Measurements from ENCODE around the gene ARL4D. TPM values are rescaled to one million over a fixed set of nuclear protein-coding genes. Genes with fewer than 3 reads are reported as not detected.

The ARL4D gene
- total RNA-seq, 1 experiment from 2014 or later = 19.9 TPM

DNA sequence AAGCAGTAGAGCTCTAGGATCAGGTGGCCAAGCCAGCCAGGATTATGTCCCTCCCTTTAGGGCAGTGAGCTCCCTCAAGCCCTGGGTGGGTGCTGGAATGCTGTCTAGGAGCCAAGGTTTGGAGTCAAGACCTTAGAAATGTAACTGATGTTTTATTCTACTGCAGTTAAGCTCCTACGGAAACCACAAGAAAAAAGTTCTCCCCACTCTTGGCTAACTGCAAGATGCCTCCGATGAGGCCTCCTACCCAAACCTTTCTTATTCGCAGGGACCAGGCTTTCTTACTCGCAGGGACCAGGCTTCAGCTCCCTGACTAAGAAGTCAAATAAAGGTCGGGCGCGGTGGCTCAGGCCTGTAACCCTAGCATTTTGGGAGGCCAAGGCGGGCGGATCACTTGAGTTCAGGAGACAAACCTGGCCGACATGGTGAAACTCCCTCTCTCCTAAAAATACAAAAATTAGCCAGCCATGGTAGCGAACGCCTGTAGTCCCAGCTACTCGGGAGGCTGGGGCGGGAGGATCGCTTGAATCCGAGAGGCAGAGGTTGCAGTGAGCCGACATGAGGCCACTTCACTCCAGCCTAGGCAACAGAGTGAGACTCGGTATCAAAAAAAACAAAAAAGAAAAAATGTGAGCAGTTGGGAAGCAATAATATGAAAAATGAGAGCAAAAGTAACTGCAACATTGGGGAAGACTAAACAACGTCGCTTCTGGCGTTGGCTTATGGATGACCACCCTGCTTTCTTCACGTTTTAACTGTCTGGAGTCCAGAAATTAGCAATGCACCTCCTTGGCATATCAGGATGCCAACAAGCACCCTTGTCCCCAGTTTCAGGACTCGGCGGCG lies 31.7 kb upstream of the ARL4D start:
- DNase-seq = no peak
- Mint-ChIP-seq H3K36me3 (ENCODE audit: insufficient read depth, unreplicated experiment) (peaks cover 47% of the 10 kb centered on the region), H3K27me3 (ENCODE audit: insufficient read depth, unreplicated experiment) (peaks cover 4% of the 10 kb centered on the region), H3K27ac (ENCODE audit: unreplicated experiment) (peak overlapping the region; percentile 100), H3K4me3 (ENCODE audit: unreplicated experiment) (peak overlapping the region; percentile 90), H3K9me3 (ENCODE audit: unreplicated experiment) (no peaks in the 10 kb centered on the region), H3K4me1 (ENCODE audit: low read depth, unreplicated experiment) (peaks cover 37% of the 10 kb centered on the region)
- intact Hi-C loops (cut with micrococcal nuclease; ENCODE audit: unreplicated experiment) = no loop called here
- BruUV-seq (replicated peaks) = TSS peak; percentile 91
- Histone ChIP-seq H3K9me3 (no peaks in the 10 kb centered on the region), H3K36me3 (ENCODE audit: control insufficient read depth, insufficient read depth, low read length) (no peaks in the 10 kb centered on the region), H3K4me3 (ENCODE audit: low read depth, low read length) (no peak overlapping the region), H3K4me1 (peaks cover 31% of the 10 kb centered on the region), H3K27me3 (replicated peaks; ENCODE audit: control insufficient read depth, insufficient read depth, low read length) (no peaks in the 10 kb centered on the region)
- TF ChIP-seq CTCF (IDR thresholded peaks at IDR 0.05; ENCODE audit: insufficient read depth in 1 of 2, low read depth in 1 of 2, low read length in 1 of 2, severe bottlenecking in 1 of 2, unreplicated experiment in 1 of 2) = no peak
- POLR2A ChIA-PET = interaction anchor here (0.5 to 3.3 kb wide), 35 partner anchors 10 to 944 kb away, joined by 3 to 224 read pairs (median 5); partner anchors contain the start of genes ARL4D, CAVIN1, DHX8 and RPL27
- CTCF ChIA-PET = interaction anchor here (0.5 to 4.3 kb wide), 7 partner anchors 27 to 307 kb away, joined by 3 to 39 read pairs (median 5); partner anchors contain the start of genes ARL4D and DHX8

DNA sequence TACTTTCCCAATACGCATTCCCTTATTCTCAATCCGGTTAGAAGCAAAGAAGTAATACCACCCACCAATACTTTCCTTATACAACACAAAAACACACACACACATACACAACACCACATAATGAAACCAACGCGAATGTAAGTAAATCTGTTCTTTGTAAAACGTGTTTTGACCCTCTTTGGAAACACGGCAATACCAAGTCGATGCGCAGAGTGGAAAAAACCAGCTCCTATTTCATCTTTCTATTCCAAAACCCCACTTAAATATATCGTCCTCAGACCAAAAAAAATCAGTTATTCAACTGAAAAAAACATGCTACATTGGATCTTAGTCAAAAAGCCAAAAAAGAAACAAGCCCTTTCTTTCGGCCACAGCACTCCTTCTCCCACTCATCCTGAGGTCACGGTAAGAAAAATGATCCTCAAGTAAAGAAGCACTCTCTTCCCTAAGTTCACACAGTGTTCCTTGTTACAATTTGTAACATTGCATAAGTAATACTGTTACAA lies 31.0 kb upstream of the ARL4D start:
- Mint-ChIP-seq H3K27me3 (ENCODE audit: insufficient read depth, unreplicated experiment) (peaks cover 4% of the 10 kb centered on the region), H3K9me3 (ENCODE audit: unreplicated experiment) (no peaks in the 10 kb centered on the region), H3K4me1 (ENCODE audit: low read depth, unreplicated experiment) (peaks cover 43% of the 10 kb centered on the region), H3K27ac (ENCODE audit: unreplicated experiment) (peak overlapping the region; percentile 100), H3K36me3 (ENCODE audit: insufficient read depth, unreplicated experiment) (peaks cover 43% of the 10 kb centered on the region), H3K4me3 (ENCODE audit: unreplicated experiment) (peak overlapping the region; percentile 90)
- POLR2A ChIA-PET = interaction anchor here (0.5 to 3.3 kb wide), 44 partner anchors 7 to 1567 kb away, joined by 3 to 224 read pairs (median 5); partner anchors contain the start of genes ARL4D, BRCA1, CAVIN1 and DHX8
- Histone ChIP-seq H3K4me1 (peaks cover 31% of the 10 kb centered on the region), H3K9me3 (no peaks in the 10 kb centered on the region), H3K4me3 (ENCODE audit: low read depth, low read length) (peak overlapping the region; percentile 15; the same call in 1 of the 2 replicates), H3K36me3 (ENCODE audit: control insufficient read depth, insufficient read depth, low read length) (no peaks in the 10 kb centered on the region), H3K27me3 (replicated peaks; ENCODE audit: control insufficient read depth, insufficient read depth, low read length) (no peaks in the 10 kb centered on the region)
- peak; percentile 79 to 80 for DNase-seq
- intact Hi-C loops (cut with micrococcal nuclease; ENCODE audit: unreplicated experiment) = loop anchor here (1.0 to 2.0 kb wide), 3 partner anchors 21 to 116 kb away; partner anchors contain the start of gene DHX8
- CTCF ChIA-PET = interaction anchor here (0.6 to 4.3 kb wide), 9 partner anchors 11 to 306 kb away, joined by 3 to 46 read pairs (median 3); partner anchors contain the start of genes ARL4D and DHX8
- BruUV-seq (replicated peaks) = no TSS peak
- TF ChIP-seq CTCF (IDR thresholded peaks at IDR 0.05; ENCODE audit: insufficient read depth in 1 of 2, low read depth in 1 of 2, low read length in 1 of 2, severe bottlenecking in 1 of 2, unreplicated experiment in 1 of 2) = no peak

Measured in Caco-2 (cell line).